Mononuclear cell (primary cell): ENCODE results near the gene C4orf51. TPM values are rescaled to one million over a fixed set of nuclear protein-coding genes. Genes with fewer than 3 reads are reported as not detected.

ENCODE experiments used
- total RNA-seq: library from RNA; depleted of rRNA; stranded (reverse); fragments of >200 nt; gene quantifications from one replicate; pipeline ENCODE4 v1.2.3, GENCODE V29; 2012

The C4orf51 gene
- total RNA-seq, 1 donor: not detected

Other genes with a start within 250 kb of the C4orf51 start
- 2.1 TPM for gene SMAD1, start 198.3 kb upstream of the C4orf51 start, total RNA-seq
- 5.2 TPM for gene MMAA, start 60.8 kb upstream of the C4orf51 start, total RNA-seq